ENCODE measurements around the gene C9orf50.
"Not testable (repeated sequence)": the region's sequence is repeated elsewhere in the genome, so short reads cannot be mapped to it uniquely, and the experiment has no call there.

C9orf50 gene

GRCh38 chr9:129598089-129598596, 22.8 kb downstream of the C9orf50 start:
- Mint-ChIP-seq H3K9me3 (no peaks in the 10 kb centered on the region), H3K4me1 (peaks cover 23% of the 10 kb centered on the region), H3K27ac (ENCODE audit: low read depth) (no peak overlapping the region), H3K4me3 (peak overlapping the region; percentile 53), H3K27me3 (peaks cover 11% of the 10 kb centered on the region), H3K36me3 (ENCODE audit: insufficient read depth) (no peaks in the 10 kb centered on the region)
- peak; percentile 21 for ATAC-seq (replicated peaks; ENCODE audit: extremely low read depth, poor library complexity, severe bottlenecking)
- DNase-seq (ENCODE audit: low spot score in 2 of 2): no peak

- no peaks in the 10 kb centered on the region for H3K9me3 Mint-ChIP-seq
- H3K4me1 Mint-ChIP-seq: peaks cover 17% of the 10 kb centered on the region
- DNase-seq (ENCODE audit: low spot score in 2 of 2) (no peak), ATAC-seq (replicated peaks; ENCODE audit: extremely low read depth, poor library complexity, severe bottlenecking) (peak; percentile 54)
- H3K36me3 Mint-ChIP-seq (ENCODE audit: insufficient read depth): no peaks in the 10 kb centered on the region
- H3K27ac Mint-ChIP-seq (ENCODE audit: low read depth): peak overlapping the region; percentile 58
- H3K4me3 Mint-ChIP-seq: peak overlapping the region; percentile 53
- H3K27me3 Mint-ChIP-seq: peaks cover 11% of the 10 kb centered on the region
Measured at GRCh38 chr9:129597355-129598088, 23.4 kb downstream of the C9orf50 start.

- Mint-ChIP-seq H3K4me1 (peaks cover 13% of the 10 kb centered on the region), H3K27ac (ENCODE audit: low read depth) (peak overlapping the region; percentile 58), H3K27me3 (peaks cover 11% of the 10 kb centered on the region), H3K9me3 (no peaks in the 10 kb centered on the region), H3K36me3 (ENCODE audit: insufficient read depth) (no peaks in the 10 kb centered on the region), H3K4me3 (peak overlapping the region; percentile 17)
- no peak for DNase-seq (ENCODE audit: low spot score in 2 of 2)
- ATAC-seq (replicated peaks; ENCODE audit: extremely low read depth, poor library complexity, severe bottlenecking): no peak
Measured at GRCh38 chr9:129596541-129597331, 24.2 kb downstream of the C9orf50 start.

GRCh38 chr9:129595903-129596540, 24.9 kb downstream of the C9orf50 start:
- Mint-ChIP-seq H3K27me3 (peaks cover 11% of the 10 kb centered on the region), H3K4me1 (peaks cover 13% of the 10 kb centered on the region), H3K36me3 (ENCODE audit: insufficient read depth) (no peaks in the 10 kb centered on the region), H3K27ac (ENCODE audit: low read depth) (peak overlapping the region; percentile 58), H3K4me3 (peak overlapping the region; percentile 17), H3K9me3 (no peaks in the 10 kb centered on the region)
- no peak for ATAC-seq (replicated peaks; ENCODE audit: extremely low read depth, poor library complexity, severe bottlenecking)
- no peak for DNase-seq (ENCODE audit: low spot score in 2 of 2)

GRCh38 chr9:129595311-129595741, 25.6 kb downstream of the C9orf50 start:
- H3K27ac Mint-ChIP-seq (ENCODE audit: low read depth): no peak overlapping the region
- no peak overlapping the region for H3K4me3 Mint-ChIP-seq
- H3K36me3 Mint-ChIP-seq (ENCODE audit: insufficient read depth): no peaks in the 10 kb centered on the region
- H3K27me3 Mint-ChIP-seq: peaks cover 18% of the 10 kb centered on the region
- H3K9me3 Mint-ChIP-seq: no peaks in the 10 kb centered on the region
- DNase-seq (ENCODE audit: low spot score in 2 of 2) (no peak), ATAC-seq (replicated peaks; ENCODE audit: extremely low read depth, poor library complexity, severe bottlenecking) (no peak)
- H3K4me1 Mint-ChIP-seq: peaks cover 13% of the 10 kb centered on the region

GRCh38 chr9:129594632-129595031, 26.3 kb downstream of the C9orf50 start:
- ATAC-seq (replicated peaks; ENCODE audit: extremely low read depth, poor library complexity, severe bottlenecking) (no peak), DNase-seq (ENCODE audit: low spot score in 2 of 2) (no peak)
- Mint-ChIP-seq H3K27ac (ENCODE audit: low read depth) (no peak overlapping the region), H3K27me3 (peaks cover 22% of the 10 kb centered on the region), H3K36me3 (ENCODE audit: insufficient read depth) (no peaks in the 10 kb centered on the region), H3K4me1 (peaks cover 13% of the 10 kb centered on the region), H3K4me3 (no peak overlapping the region), H3K9me3 (no peaks in the 10 kb centered on the region)

- ATAC-seq (replicated peaks; ENCODE audit: extremely low read depth, poor library complexity, severe bottlenecking); H3K4me3 Mint-ChIP-seq; H3K27ac Mint-ChIP-seq (ENCODE audit: low read depth); H3K9me3 Mint-ChIP-seq; DNase-seq (ENCODE audit: low spot score in 2 of 2); H3K4me1 Mint-ChIP-seq; H3K36me3 Mint-ChIP-seq (ENCODE audit: insufficient read depth): not testable (repeated sequence)
- peaks cover 25% of the 10 kb centered on the region for H3K27me3 Mint-ChIP-seq
Measured at GRCh38 chr9:129592790-129593189, 28.1 kb downstream of the C9orf50 start.

GRCh38 chr9:129591916-129592315, 29.0 kb downstream of the C9orf50 start:
- peaks cover 25% of the 10 kb centered on the region for H3K27me3 Mint-ChIP-seq
- no peak for DNase-seq (ENCODE audit: low spot score in 2 of 2)
- peaks cover 4% of the 10 kb centered on the region for H3K4me1 Mint-ChIP-seq
- ATAC-seq (replicated peaks; ENCODE audit: extremely low read depth, poor library complexity, severe bottlenecking): no peak
- H3K9me3 Mint-ChIP-seq: no peaks in the 10 kb centered on the region
- H3K36me3 Mint-ChIP-seq (ENCODE audit: insufficient read depth): peaks cover 2% of the 10 kb centered on the region
- H3K27ac Mint-ChIP-seq (ENCODE audit: low read depth): no peak overlapping the region
- no peak overlapping the region for H3K4me3 Mint-ChIP-seq

GRCh38 chr9:129590466-129590865, 30.4 kb downstream of the C9orf50 start:
- Mint-ChIP-seq H3K4me1 (peaks cover 9% of the 10 kb centered on the region), H3K27ac (ENCODE audit: low read depth) (no peak overlapping the region), H3K9me3 (no peaks in the 10 kb centered on the region), H3K4me3 (no peak overlapping the region), H3K36me3 (ENCODE audit: insufficient read depth) (peaks cover 2% of the 10 kb centered on the region), H3K27me3 (peaks cover 25% of the 10 kb centered on the region)
- no peak for ATAC-seq (replicated peaks; ENCODE audit: extremely low read depth, poor library complexity, severe bottlenecking)
- DNase-seq (ENCODE audit: low spot score in 2 of 2): no peak

GRCh38 chr9:129587487-129588262, 33.2 kb downstream of the C9orf50 start:
- H3K4me1 Mint-ChIP-seq: peaks cover 29% of the 10 kb centered on the region
- no peak overlapping the region for H3K4me3 Mint-ChIP-seq
- peak overlapping the region; percentile 76 for H3K27ac Mint-ChIP-seq (ENCODE audit: low read depth)
- H3K36me3 Mint-ChIP-seq (ENCODE audit: insufficient read depth): peaks cover 3% of the 10 kb centered on the region
- DNase-seq (ENCODE audit: low spot score in 2 of 2) (no peak), ATAC-seq (replicated peaks; ENCODE audit: extremely low read depth, poor library complexity, severe bottlenecking) (no peak)
- H3K9me3 Mint-ChIP-seq: no peaks in the 10 kb centered on the region
- peaks cover 25% of the 10 kb centered on the region for H3K27me3 Mint-ChIP-seq

GRCh38 chr9:129586685-129587084, 34.2 kb downstream of the C9orf50 start:
- no peaks in the 10 kb centered on the region for H3K9me3 Mint-ChIP-seq
- H3K4me1 Mint-ChIP-seq: peaks cover 36% of the 10 kb centered on the region
- H3K27ac Mint-ChIP-seq (ENCODE audit: low read depth): peak overlapping the region; percentile 76
- peaks cover 4% of the 10 kb centered on the region for H3K36me3 Mint-ChIP-seq (ENCODE audit: insufficient read depth)
- no peak for DNase-seq (ENCODE audit: low spot score in 2 of 2)
- ATAC-seq (replicated peaks; ENCODE audit: extremely low read depth, poor library complexity, severe bottlenecking): peak; percentile 47
- no peak overlapping the region for H3K4me3 Mint-ChIP-seq
- H3K27me3 Mint-ChIP-seq: peaks cover 25% of the 10 kb centered on the region

- H3K27me3 Mint-ChIP-seq: peaks cover 25% of the 10 kb centered on the region
- H3K27ac Mint-ChIP-seq (ENCODE audit: low read depth): no peak overlapping the region
- H3K4me3 Mint-ChIP-seq: no peak overlapping the region
- H3K36me3 Mint-ChIP-seq (ENCODE audit: insufficient read depth): peaks cover 4% of the 10 kb centered on the region
- H3K4me1 Mint-ChIP-seq: peaks cover 36% of the 10 kb centered on the region
- no peaks in the 10 kb centered on the region for H3K9me3 Mint-ChIP-seq
- DNase-seq (ENCODE audit: low spot score in 2 of 2) (no peak), ATAC-seq (replicated peaks; ENCODE audit: extremely low read depth, poor library complexity, severe bottlenecking) (no peak)
Measured at GRCh38 chr9:129586245-129586644, 34.7 kb downstream of the C9orf50 start.

Data from central memory CD8-positive, alpha-beta T cell (primary cell).